NB4 (cell line): Measurements from ENCODE around the gene DSCAM.
"Not testable (repeated sequence)": the region's sequence is repeated elsewhere in the genome, so short reads cannot be mapped to it uniquely, and the experiment has no call there.

ENCODE experiments used
- MYC ChIP-seq: IDR thresholded peaks from 2 replicates; pipeline ENCODE4 v1.6.1; 2011; ENCODE audit warnings: low read depth, low read length
- POLR2A ChIP-seq: IDR thresholded peaks from 2 replicates; pipeline ENCODE4 v1.6.1; 2011; ENCODE audit warnings: mild to moderate bottlenecking; ENCODE audit not compliant: insufficient read length; ENCODE audit errors: extremely low read depth
- TF ChIP-seq, protein P1 (sequence below): IDR thresholded peaks from one replicate; pipeline ENCODE4 v1.5.1; 2012; ENCODE audit warnings: low read depth, low read length
- TF ChIP-seq, protein P2 (sequence below): IDR thresholded peaks from 2 replicates; pipeline ENCODE4 v1.6.1; 2011; ENCODE audit warnings: low read depth, low read length

DNA sequence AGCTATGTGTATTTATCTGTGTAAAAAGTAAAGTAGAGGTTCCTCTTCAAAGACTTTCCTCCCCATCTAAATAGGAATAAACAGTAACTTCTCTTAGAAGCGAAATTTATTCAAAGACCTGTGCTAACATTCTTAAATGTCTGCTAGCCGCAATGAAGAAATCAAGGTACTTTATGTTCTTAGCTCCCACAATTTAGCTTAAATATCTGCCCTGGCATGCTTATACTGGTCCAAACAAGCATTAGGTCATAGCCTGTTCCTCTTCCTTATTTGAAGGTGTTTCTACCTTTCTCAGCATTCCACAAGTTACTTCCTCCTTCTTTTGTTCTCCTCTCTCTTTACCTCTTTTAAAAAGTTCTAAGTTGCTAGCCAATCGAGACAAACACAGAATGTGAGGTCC lies 588.5 kb downstream of the DSCAM start:
- not testable (repeated sequence) for TF ChIP-seq POLR2A, MYC
- TF ChIP-seq, protein P1, sequence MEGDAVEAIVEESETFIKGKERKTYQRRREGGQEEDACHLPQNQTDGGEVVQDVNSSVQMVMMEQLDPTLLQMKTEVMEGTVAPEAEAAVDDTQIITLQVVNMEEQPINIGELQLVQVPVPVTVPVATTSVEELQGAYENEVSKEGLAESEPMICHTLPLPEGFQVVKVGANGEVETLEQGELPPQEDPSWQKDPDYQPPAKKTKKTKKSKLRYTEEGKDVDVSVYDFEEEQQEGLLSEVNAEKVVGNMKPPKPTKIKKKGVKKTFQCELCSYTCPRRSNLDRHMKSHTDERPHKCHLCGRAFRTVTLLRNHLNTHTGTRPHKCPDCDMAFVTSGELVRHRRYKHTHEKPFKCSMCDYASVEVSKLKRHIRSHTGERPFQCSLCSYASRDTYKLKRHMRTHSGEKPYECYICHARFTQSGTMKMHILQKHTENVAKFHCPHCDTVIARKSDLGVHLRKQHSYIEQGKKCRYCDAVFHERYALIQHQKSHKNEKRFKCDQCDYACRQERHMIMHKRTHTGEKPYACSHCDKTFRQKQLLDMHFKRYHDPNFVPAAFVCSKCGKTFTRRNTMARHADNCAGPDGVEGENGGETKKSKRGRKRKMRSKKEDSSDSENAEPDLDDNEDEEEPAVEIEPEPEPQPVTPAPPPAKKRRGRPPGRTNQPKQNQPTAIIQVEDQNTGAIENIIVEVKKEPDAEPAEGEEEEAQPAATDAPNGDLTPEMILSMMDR = not testable (repeated sequence)
- TF ChIP-seq, protein P2, sequence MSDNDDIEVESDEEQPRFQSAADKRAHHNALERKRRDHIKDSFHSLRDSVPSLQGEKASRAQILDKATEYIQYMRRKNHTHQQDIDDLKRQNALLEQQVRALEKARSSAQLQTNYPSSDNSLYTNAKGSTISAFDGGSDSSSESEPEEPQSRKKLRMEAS = not testable (repeated sequence)
